A549 (cell line): ENCODE results near the gene XCR1. TPM values are rescaled to one million over a fixed set of nuclear protein-coding genes. Genes with fewer than 3 reads are reported as not detected.

Experiments
- ATAC-seq, 2 experiments: fragments of 200-7000 bp in 1 of 2; fragments of >200 bp in 1 of 2; cut with Nextera tagmentation in 1 of 2; cut with Tn5 transposase in 1 of 2; 3 replicates each; pipeline versions ENCODE4 v1.8.0 to v1.9.1; 2018 to 2020; ENCODE audit warnings: mild to moderate bottlenecking in 1 of 2, moderate library complexity in 1 of 2
- CTCF ChIA-PET: fragments of 300-600 bp; sonication (Branson Sonifier 250); formaldehyde crosslinking; extraction: SDS; loops from one replicate; lab custom pipeline; 2021; ENCODE audit warnings: antibody characterized with exemption, inconsistent platforms; lab: Yijun Ruan, JAX
- POLR2A ChIA-PET: fragments of 350-600 bp; formaldehyde crosslinking; extraction: SDS; loops from one replicate; lab custom pipeline; 2021; ENCODE audit warnings: antibody characterized with exemption, inconsistent platforms; lab: Yijun Ruan, JAX
- DNase-seq, 2 experiments: peaks; one replicate each; pipeline versions ENCODE4 v3.0.0 to v3.0.0-alpha.2; 2011 to 2016; ENCODE audit warnings: low read depth in 1 of 2, low spot score in 1 of 2
- FAIRE-seq: peaks from 2 replicates; lab custom pipeline; 2011; peaks lifted over from hg19 to GRCh38; lab: Jason Lieb, UNC
- H3K27ac ChIP-seq, 2 experiments: fragments of >200 bp; sonication (Bioruptor Twin); formaldehyde crosslinking; 3 replicates each; pipeline ENCODE4 v1.5.1; 2016 to 2017
- H3K4me1 ChIP-seq: fragments of >200 bp; sonication (Bioruptor Twin); formaldehyde crosslinking; 3 replicates; pipeline ENCODE4 v1.6.1; 2016
- H3K4me2 ChIP-seq: fragments of >200 bp; sonication (Bioruptor Twin); formaldehyde crosslinking; 3 replicates; pipeline ENCODE4 v1.6.1; 2016
- H3K4me3 ChIP-seq: fragments of >200 bp; sonication (Bioruptor Twin); formaldehyde crosslinking; 3 replicates; pipeline ENCODE4 v1.5.1; 2016
- H3K9me3 ChIP-seq: fragments of >200 bp; sonication (Bioruptor Twin); formaldehyde crosslinking; 3 replicates; pipeline ENCODE4 v1.6.1; 2016
- BCL3 ChIP-seq: fragments of >200 bp; sonication (Bioruptor Twin); formaldehyde crosslinking; IDR thresholded peaks from 3 replicates; pipeline ENCODE4 v1.6.1; 2016
- BHLHE40 ChIP-seq: IDR thresholded peaks from 2 replicates; pipeline ENCODE4 v1.6.1; 2012; ENCODE audit warnings: low read depth, low read length, inconsistent platforms
- CBX8 ChIP-seq: fragments of 200-600 bp; sonication (generic); IDR thresholded peaks from 2 replicates; pipeline ENCODE4 v1.6.1; 2016
- CEBPB ChIP-seq, 2 experiments: fragments of >200 bp in 1 of 2; sonication (Bioruptor Twin) in 1 of 2; formaldehyde crosslinking in 1 of 2; IDR thresholded peaks; 2 replicates each; pipeline ENCODE4 v1.6.1; 2012 to 2016
- CHD2 ChIP-seq: fragments of 150-350 bp; IDR thresholded peaks from 2 replicates; pipeline ENCODE4 v1.6.1; 2014; ENCODE audit warnings: low read length; ENCODE audit not compliant: partially characterized antibody
- CTCF ChIP-seq: fragments of >200 bp; sonication (Bioruptor Twin); formaldehyde crosslinking; IDR thresholded peaks from 3 replicates; pipeline ENCODE4 v1.5.1; 2016
- EHMT2 ChIP-seq: fragments of 200-600 bp; sonication (generic); IDR thresholded peaks from 2 replicates; pipeline ENCODE4 v1.6.1; 2016; ENCODE audit warnings: antibody characterized with exemption, low read depth, mild to moderate bottlenecking, moderate library complexity
- EP300 ChIP-seq, 2 experiments: fragments of >200 bp; sonication (Bioruptor Twin); formaldehyde crosslinking; IDR thresholded peaks; 2 replicates in 1 of 2; 3 replicates in 1 of 2; pipeline ENCODE4 v1.6.1; 2016 to 2017
- FOSB ChIP-seq: fragments of 250-450 bp; sonication (Bioruptor Pico); IDR thresholded peaks from 2 replicates; pipeline ENCODE4 v1.5.0; 2020; ENCODE audit warnings: mild to moderate bottlenecking, moderate library complexity
- FOSL2 ChIP-seq, 2 experiments: fragments of 450-650 bp in 1 of 2; fragments of >200 bp in 1 of 2; sonication (Bioruptor Twin) in 1 of 2; formaldehyde crosslinking; IDR thresholded peaks; 2 replicates each; pipeline versions ENCODE4 v1.5.0 to v1.6.1; 2016 to 2020; ENCODE audit warnings: mild to moderate bottlenecking in 1 of 2, moderate library complexity in 1 of 2
- HEYL ChIP-seq: fragments of 250-450 bp; sonication (Bioruptor Pico); IDR thresholded peaks from 2 replicates; pipeline ENCODE4 v1.8.0; 2021; ENCODE audit warnings: mild to moderate bottlenecking, moderate library complexity
- HOXB5 ChIP-seq: fragments of 250-450 bp; sonication (Bioruptor Pico); IDR thresholded peaks from 2 replicates; pipeline ENCODE4 v1.5.0; 2020; ENCODE audit warnings: mild to moderate bottlenecking, moderate library complexity
- JUN ChIP-seq, 2 experiments: fragments of >200 bp; sonication (Bioruptor Twin); formaldehyde crosslinking; IDR thresholded peaks; 2 replicates in 1 of 2; 3 replicates in 1 of 2; pipeline ENCODE4 v1.6.1; 2016 to 2017
- KDM5A ChIP-seq: fragments of 200-600 bp; sonication (generic); IDR thresholded peaks from 2 replicates; pipeline ENCODE4 v1.6.1; 2016; ENCODE audit warnings: antibody characterized with exemption, mild to moderate bottlenecking
- MAX ChIP-seq: IDR thresholded peaks from 2 replicates; pipeline ENCODE4 v1.6.1; 2012
- MAZ ChIP-seq: fragments of 150-350 bp; IDR thresholded peaks from 2 replicates; pipeline ENCODE4 v1.6.1; 2014; ENCODE audit warnings: antibody characterized with exemption, low read depth, low read length, borderline replicate concordance
- MYC ChIP-seq: IDR thresholded peaks from 2 replicates; pipeline ENCODE4 v1.6.1; 2012; ENCODE audit warnings: mild to moderate bottlenecking, inconsistent platforms, low read length, improper control_type of control experiment, borderline replicate concordance
- NFE2L2 ChIP-seq: fragments of 150-350 bp; conservative IDR thresholded peaks from 2 replicates; pipeline ENCODE4 v1.6.1; 2014; ENCODE audit warnings: low read length
- NPAS2 ChIP-seq: fragments of 250-450 bp; sonication (Bioruptor Pico); IDR thresholded peaks from 2 replicates; pipeline ENCODE4 v1.8.0; 2022; ENCODE audit warnings: mild to moderate bottlenecking, moderate library complexity, borderline replicate concordance
- NR3C1 ChIP-seq: fragments of >200 bp; sonication (Bioruptor Twin); formaldehyde crosslinking; IDR thresholded peaks from 3 replicates; pipeline ENCODE4 v1.6.1; 2017
- PHF8 ChIP-seq: fragments of 200-600 bp; sonication (generic); IDR thresholded peaks from 2 replicates; pipeline ENCODE4 v1.6.1; 2016; ENCODE audit warnings: low read depth, mild to moderate bottlenecking, antibody characterized with exemption, moderate library complexity, borderline replicate concordance
- POLR2A ChIP-seq: IDR thresholded peaks from 2 replicates; pipeline ENCODE4 v1.6.1; 2012; ENCODE audit warnings: mild to moderate bottlenecking, low read length
- SREBF2 ChIP-seq: fragments of 450-650 bp; IDR thresholded peaks from 2 replicates; pipeline ENCODE4 v1.6.1; 2014; ENCODE audit warnings: mild to moderate bottlenecking, moderate library complexity
- TFCP2L1 ChIP-seq: fragments of 250-450 bp; sonication (Bioruptor Pico); IDR thresholded peaks from 2 replicates; pipeline ENCODE4 v1.5.0; 2021; ENCODE audit warnings: mild to moderate bottlenecking
- ZFP36 ChIP-seq: fragments of 450-650 bp; IDR thresholded peaks from 2 replicates; pipeline ENCODE4 v1.6.1; 2014; ENCODE audit warnings: borderline replicate concordance; ENCODE audit not compliant: partially characterized antibody
- WGBS: methylation state at CpG from one replicate; pipeline ENCODE4 v1.1.6; 2017; ENCODE audit errors: missing lambda C conversion rate; 5-methylcytosine and 5-hydroxymethylcytosine counted together
- polyA plus RNA-seq, 4 experiments: library from polyadenylated mRNA; depleted of rRNA in 3 of 4; stranded (reverse); fragments of >200 nt; fragmentation: RNase III in 1 of 4; extraction: RNeasy Plus Mini Kit Qiagen cat#74134 plus additional on column Dnase treatment in 1 of 4; gene quantifications; 2 replicates in 3 of 4; 3 replicates in 1 of 4; pipeline ENCODE4 v1.2.3, GENCODE V29; 2011 to 2017

XCR1 gene
- polyA plus RNA-seq, 2 of the 4 experiments (the other 2 are of a cell fraction): not detected

- POLR2A ChIA-PET: no interaction called here
- Histone ChIP-seq H3K27ac (no peak overlapping the region), H3K4me1 (peaks cover 37% of the 10 kb centered on the region), H3K4me3 (no peak overlapping the region), H3K9me3 (no peaks in the 10 kb centered on the region), H3K4me2 (no peak overlapping the region)
- 78% methylated on average over 3 of the region's 3 CpGs for WGBS
- DNase-seq: no peak
- CTCF ChIA-PET: interaction anchor here (1.0 to 1.4 kb wide), 3 partner anchors 45 to 223 kb away, joined by 3 read pairs; no protein-coding TSS in a partner anchor
- FAIRE-seq: no peak
- TF ChIP-seq BHLHE40 (no peak), POLR2A (no peak), CTCF (no peak), MAZ (no peak), HEYL (CRISPR knock-in tag) (no peak), NPAS2 (CRISPR knock-in tag) (no peak), CEBPB (IDR thresholded peaks at IDR 0.05) (no peak), EHMT2 (no peak), KDM5A (no peak), FOSL2 (IDR thresholded peaks at IDR 0.05) (no peak), FOSL2 (CRISPR knock-in tag; IDR thresholded peaks at IDR 0.05) (no peak), JUN (IDR thresholded peaks at IDR 0.05) (no peak), PHF8 (no peak), MAX (no peak), BCL3 (no peak), ZFP36 (no peak), NFE2L2 (no peak), TFCP2L1 (CRISPR knock-in tag) (no peak), MYC (no peak)
- ATAC-seq: no peak
These were observed 43.5 kb downstream of the XCR1 start for GRCh38 chr3:45983770-45984169.

DNA sequence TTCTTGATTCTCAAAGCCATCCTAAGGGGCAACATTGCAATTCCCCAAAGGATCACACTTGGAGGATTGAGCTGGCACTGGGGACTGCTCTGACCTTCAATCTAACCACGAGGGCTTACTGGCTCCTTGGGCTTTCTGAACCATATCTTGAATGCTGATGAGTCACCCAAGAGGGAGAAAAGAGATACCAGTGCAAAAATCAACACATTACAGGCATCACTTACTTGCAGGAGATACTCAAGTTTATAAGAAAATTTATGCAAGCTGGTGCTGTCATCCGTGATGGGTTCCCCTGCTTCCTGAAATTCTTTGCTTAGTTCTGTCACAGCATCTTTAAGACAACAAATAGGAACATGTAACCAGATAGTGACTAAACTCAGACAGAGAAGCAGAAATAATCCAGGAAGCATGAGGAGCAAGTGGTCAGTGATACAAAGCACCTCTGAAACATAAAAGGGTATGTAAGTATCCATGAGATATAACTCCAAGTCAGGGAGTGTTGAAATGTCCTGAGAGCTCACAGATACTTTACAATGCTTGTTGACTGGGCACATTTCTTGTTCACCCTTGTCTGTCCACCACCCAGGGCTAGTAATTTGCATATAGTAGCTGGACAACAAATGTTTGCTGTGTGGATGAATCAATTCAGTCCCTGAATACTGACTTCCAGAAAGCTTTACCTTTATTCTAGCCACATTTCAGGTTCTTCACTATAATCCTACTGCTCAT, 45.8 kb downstream of the XCR1 start:
- Histone ChIP-seq H3K4me2 (no peak overlapping the region), H3K27ac (no peak overlapping the region), H3K9me3 (no peaks in the 10 kb centered on the region), H3K4me1 (peaks cover 14% of the 10 kb centered on the region), H3K4me3 (no peak overlapping the region)
- POLR2A ChIA-PET: no interaction called here
- 54% methylated on average over 2 of the region's 2 CpGs for WGBS
- FAIRE-seq: no peak
- DNase-seq: no peak
- no peak for TF ChIP-seq POLR2A
- no peak for TF ChIP-seq EP300 (IDR thresholded peaks at IDR 0.05)
- no peak for TF ChIP-seq NR3C1
- no peak for TF ChIP-seq HOXB5 (CRISPR knock-in tag)
- no peak for TF ChIP-seq FOSB (CRISPR knock-in tag)
- no peak for TF ChIP-seq MAZ
- TF ChIP-seq HEYL (CRISPR knock-in tag): no peak
- no peak for TF ChIP-seq ZFP36
- TF ChIP-seq CHD2: no peak
- TF ChIP-seq CBX8: no peak
- no peak for TF ChIP-seq SREBF2
- no peak for TF ChIP-seq EHMT2
- ATAC-seq: no peak
- CTCF ChIA-PET: interaction anchor here (1.3 kb wide), 1 partner anchor 97 kb away, joined by 3 read pairs; no protein-coding TSS in a partner anchor
